ENCODE measurements around the gene FOXO6.

Gene FOXO6

DNA sequence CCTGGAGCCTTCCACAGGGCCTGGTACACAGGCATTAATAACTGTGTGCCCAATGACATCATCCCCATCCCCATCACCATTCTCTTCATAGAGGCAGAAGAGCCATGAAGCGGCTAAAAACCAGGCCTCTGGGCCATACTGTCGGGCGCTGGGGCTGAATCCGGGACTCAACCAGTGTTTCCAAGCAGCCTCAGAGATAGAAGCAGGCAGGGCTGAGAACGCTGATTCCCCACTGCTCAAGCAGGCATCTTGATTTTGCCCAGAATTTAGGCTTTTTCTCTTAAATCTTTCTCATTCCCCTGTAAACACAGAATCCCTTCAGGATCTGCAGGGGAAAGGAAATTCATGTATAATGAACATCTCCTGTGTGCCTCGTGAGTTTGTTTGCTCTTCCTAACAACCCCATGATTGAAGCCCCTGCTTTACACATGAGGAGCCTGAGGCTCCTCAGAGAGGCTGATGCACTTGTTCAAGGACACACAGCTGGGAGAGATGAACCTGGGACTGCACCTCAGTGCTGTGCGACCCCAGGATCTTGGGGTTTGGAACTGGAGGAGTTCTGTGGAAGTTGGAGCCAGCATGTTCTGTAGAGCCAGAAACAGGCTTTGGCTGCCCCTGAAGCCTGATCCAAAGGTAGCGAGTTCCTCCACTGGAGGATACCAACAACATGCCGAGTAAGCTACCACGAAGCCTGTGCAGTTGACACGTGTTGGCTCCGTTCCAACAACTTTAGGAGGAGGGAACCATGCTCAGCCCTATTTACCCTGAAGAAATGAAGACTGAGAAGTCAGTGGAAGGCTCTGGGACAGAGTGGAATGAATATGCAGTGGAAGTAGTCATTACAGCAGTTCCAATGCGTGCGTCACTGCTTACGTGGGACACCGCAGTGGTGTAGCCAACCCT, 67.8 kb downstream of the FOXO6 start:
- DNase-seq = no peak

- no peak for DNase-seq
Observed at GRCh38 chr1:41429641-41430035, 68.4 kb downstream of the FOXO6 start.

DNA sequence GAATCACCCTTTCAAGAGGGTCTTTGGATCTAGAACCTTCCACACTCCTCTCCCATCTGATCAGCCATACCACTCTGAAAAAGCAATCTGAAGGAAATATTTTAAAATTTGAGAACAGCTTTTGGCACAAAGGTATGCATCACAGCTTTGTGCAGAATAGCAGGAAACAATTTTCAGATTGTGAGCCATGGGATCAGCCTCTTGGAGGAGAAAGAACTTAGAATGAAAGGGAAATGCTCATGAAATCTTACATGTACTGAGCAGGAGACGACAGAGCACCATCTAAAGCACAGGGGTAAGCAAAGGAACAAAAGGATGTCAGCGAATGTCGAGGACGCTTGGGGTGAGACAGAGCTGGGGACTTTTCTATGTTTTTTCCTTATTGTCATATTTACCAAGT, 68.8 kb downstream of the FOXO6 start:
- DNase-seq = no peak

DNA sequence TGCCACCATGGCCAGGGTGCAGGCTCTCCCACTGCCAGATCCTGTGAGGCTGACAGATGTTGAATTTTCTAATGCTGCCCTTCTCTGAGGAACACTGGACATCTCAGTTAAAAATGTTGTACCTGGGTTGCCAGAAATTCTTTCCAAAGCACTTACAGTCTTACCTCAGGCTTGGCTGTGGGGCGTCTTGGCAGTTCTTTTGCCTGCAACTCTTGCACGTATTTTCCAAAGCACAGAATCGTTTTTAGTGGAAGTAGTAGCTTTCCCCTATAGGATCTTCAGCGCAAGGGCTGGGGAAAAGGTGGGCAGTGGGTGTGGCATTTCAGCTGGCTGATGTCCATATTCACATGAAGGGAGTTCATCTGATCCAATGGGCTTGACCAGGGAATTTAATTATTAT, 69.3 kb downstream of the FOXO6 start:
- DNase-seq = no peak

DNA sequence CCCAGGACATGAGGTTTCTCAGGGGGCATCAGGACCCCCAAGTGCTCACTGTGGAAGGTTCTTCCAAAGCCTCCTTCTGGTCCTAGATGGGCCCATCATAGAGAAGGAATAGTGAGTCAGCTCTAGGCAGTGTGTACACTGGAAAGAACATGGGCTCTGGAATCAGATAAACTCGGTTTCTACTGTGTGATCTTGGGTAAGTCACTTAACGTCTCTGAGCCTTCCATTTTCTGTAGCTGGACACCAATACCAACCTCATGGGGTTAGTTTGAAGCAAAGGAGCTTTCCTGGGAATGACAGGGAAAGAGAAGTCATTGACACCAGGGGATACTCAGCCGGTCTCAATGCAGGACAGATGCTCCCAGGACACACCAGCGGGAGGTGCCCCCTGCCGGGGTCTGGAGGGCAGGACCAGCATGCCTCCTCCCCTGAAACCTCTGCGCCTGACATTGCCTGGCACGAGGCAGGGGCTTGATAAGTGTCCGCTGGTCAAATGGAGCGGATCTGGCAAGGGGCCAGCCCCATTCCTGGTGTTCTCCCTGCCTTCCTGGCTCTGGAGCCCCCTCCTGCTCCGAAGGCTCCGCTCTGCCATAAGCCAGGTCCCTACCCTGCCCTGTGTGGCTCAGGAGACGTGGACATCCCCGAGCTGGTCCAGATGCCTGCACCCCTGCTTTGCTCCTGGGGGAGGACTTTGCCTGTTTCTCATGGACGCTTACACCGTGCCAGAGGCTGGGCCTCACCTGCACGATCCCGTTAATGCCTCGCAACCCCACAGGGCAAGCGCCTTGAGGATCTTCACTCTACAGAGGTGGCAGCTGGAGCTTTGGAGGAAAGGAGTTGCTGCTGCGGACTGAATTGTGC, 70.5 kb downstream of the FOXO6 start:
- DNase-seq = no peak
